HUES48 (cell line): ENCODE data around the gene NR2F6.

Experiments
- H3K27ac ChIP-seq: one replicate; pipeline ENCODE4 v1.7.0; 2013; ENCODE audit warnings: low read depth, low read length, inconsistent platforms
- H3K27me3 ChIP-seq: 2 replicates; pipeline ENCODE4 v1.6.1; 2013; ENCODE audit warnings: mild to moderate bottlenecking, low read length; ENCODE audit not compliant: control insufficient read depth, insufficient read depth
- H3K36me3 ChIP-seq: 2 replicates; pipeline ENCODE4 v1.6.1; 2013; ENCODE audit warnings: low read length; ENCODE audit not compliant: control insufficient read depth, insufficient read depth
- H3K4me1 ChIP-seq: 2 replicates; pipeline ENCODE4 v1.6.1; 2013; ENCODE audit warnings: mild to moderate bottlenecking, low read length; ENCODE audit not compliant: control insufficient read depth, insufficient read depth
- H3K4me3 ChIP-seq: 2 replicates; pipeline ENCODE4 v1.5.1; 2013; ENCODE audit warnings: mild to moderate bottlenecking, low read depth, low read length
- H3K9ac ChIP-seq: 2 replicates; pipeline ENCODE4 v1.6.1; 2013; ENCODE audit warnings: mild to moderate bottlenecking, low read depth, low read length, moderate library complexity
- H3K9me3 ChIP-seq: 2 replicates; pipeline ENCODE4 v1.6.1; 2013; ENCODE audit warnings: low read length; ENCODE audit not compliant: control insufficient read depth, insufficient read depth

NR2F6 gene

DNA sequence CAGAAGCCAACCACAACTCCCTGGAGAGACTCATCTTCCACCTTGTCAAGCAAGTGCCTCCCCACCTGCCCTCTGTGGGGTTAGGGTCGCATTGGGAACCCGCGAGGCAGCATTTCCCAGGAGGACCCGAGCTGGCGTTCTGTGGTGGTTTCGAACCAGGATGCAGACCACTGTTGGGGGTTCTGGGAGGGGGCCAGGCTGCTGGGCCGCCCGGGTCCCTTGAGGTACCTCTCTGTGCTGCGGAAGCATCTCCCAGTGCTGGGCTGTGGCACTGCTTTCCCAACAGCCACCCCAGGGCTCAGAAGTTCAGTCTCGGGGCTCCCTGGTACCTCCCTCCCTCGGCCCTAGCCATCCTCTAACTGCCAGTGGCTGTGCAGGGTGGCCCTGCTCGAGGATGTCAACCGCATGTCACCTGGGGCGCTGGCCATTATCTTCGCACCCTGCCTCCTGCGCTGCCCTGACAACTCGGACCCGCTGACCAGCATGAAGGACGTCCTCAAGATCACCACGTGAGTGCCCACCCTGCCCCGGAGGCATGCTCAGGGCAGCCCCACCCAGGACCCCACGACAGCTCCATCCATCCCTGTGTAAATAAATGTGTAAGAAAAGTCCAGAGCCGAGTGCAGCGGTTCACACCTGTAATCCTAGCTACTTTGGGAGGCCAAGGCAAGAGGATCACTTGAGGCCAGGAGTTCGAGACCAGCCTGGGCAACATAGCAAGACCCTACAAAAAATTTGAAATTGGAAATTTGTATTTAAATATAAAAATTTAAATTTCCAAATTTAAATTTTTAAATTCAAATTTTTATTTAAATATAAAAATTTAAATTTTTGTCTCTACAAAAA lies 38.8 kb downstream of the NR2F6 start:
- Histone ChIP-seq H3K4me3 (no peak overlapping the region), H3K27ac (no peak overlapping the region), H3K36me3 (peaks cover 43% of the 10 kb centered on the region), H3K9ac (no peak overlapping the region), H3K9me3 (no peaks in the 10 kb centered on the region), H3K4me1 (peaks cover 7% of the 10 kb centered on the region; the same call in 1 of the 2 replicates), H3K27me3 (no peaks in the 10 kb centered on the region)

- Histone ChIP-seq H3K27me3 (no peaks in the 10 kb centered on the region), H3K4me3 (no peak overlapping the region), H3K4me1 (peaks cover 7% of the 10 kb centered on the region; the same call in 1 of the 2 replicates), H3K36me3 (peaks cover 48% of the 10 kb centered on the region), H3K27ac (no peak overlapping the region), H3K9me3 (no peaks in the 10 kb centered on the region), H3K9ac (no peak overlapping the region)
These were observed 40.2 kb downstream of the NR2F6 start for GRCh38 chr19:17205237-17206140.

DNA sequence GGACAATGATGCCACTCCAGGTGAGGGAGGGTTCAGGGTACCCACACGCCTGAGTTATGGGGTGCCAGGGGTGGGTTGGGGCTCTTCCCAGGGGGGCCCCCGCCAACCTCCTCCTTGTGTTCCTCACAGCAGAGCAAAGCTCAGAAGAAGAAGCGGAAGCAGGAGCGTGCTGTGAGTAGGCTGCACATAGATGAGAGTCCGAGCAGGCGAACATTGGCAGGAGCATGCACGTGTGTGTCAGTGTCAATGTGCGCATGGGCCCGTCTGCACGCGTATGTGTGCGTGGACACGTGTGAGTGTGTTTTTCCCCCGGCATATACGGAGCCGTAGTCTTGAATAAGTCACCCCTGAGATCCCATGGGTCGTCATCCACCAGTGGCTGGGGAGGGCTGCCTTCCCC lies 43.0 kb downstream of the NR2F6 start:
- H3K9ac ChIP-seq, result no peak overlapping the region
- no peaks in the 10 kb centered on the region for H3K9me3 ChIP-seq
- H3K27ac ChIP-seq, result no peak overlapping the region
- H3K27me3 ChIP-seq, result no peaks in the 10 kb centered on the region
- peaks cover 58% of the 10 kb centered on the region for H3K36me3 ChIP-seq
- no peaks in the 10 kb centered on the region for H3K4me1 ChIP-seq
- H3K4me3 ChIP-seq, result no peak overlapping the region

GRCh38 chr19:17202249-17202648 lies 43.5 kb downstream of the NR2F6 start:
- Histone ChIP-seq H3K9ac (no peak overlapping the region), H3K4me3 (no peak overlapping the region), H3K27ac (no peak overlapping the region), H3K9me3 (no peaks in the 10 kb centered on the region), H3K27me3 (no peaks in the 10 kb centered on the region), H3K4me1 (no peaks in the 10 kb centered on the region), H3K36me3 (peaks cover 60% of the 10 kb centered on the region)

- Histone ChIP-seq H3K9me3 (no peaks in the 10 kb centered on the region), H3K4me1 (no peaks in the 10 kb centered on the region), H3K27ac (no peak overlapping the region), H3K36me3 (peaks cover 49% of the 10 kb centered on the region), H3K4me3 (no peak overlapping the region), H3K9ac (no peak overlapping the region), H3K27me3 (no peaks in the 10 kb centered on the region)
These were observed 45.2 kb downstream of the NR2F6 start for GRCh38 chr19:17200408-17201079.

GRCh38 chr19:17197666-17198065 lies 48.1 kb downstream of the NR2F6 start:
- H3K4me3 ChIP-seq, result no peak overlapping the region
- peaks cover 59% of the 10 kb centered on the region for H3K36me3 ChIP-seq
- no peaks in the 10 kb centered on the region for H3K4me1 ChIP-seq
- H3K9me3 ChIP-seq, result no peaks in the 10 kb centered on the region
- no peak overlapping the region for H3K9ac ChIP-seq
- H3K27me3 ChIP-seq, result no peaks in the 10 kb centered on the region
- H3K27ac ChIP-seq, result no peak overlapping the region

DNA sequence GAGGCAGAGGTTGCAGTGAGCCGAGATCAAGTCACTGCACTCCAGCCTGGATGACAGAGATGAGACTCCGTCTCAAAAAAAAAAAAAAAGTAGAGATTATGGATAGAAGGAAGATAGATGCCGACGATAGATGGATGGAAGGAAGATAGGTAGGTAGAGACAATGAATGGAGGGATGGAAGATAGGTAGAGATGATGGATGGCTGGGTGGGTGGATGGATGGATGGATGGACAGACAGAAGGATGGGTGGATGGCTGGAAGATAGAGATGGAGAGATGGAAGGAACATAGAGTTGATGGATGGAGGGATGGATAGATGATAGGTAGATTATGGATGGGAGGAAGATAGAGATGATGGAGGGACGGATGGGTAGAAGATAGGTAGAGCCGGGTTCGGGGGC lies 49.1 kb downstream of the NR2F6 start:
- no peaks in the 10 kb centered on the region for H3K27me3 ChIP-seq
- H3K27ac ChIP-seq, result no peak overlapping the region
- H3K4me3 ChIP-seq, result no peak overlapping the region
- H3K9me3 ChIP-seq, result no peaks in the 10 kb centered on the region
- peaks cover 55% of the 10 kb centered on the region for H3K36me3 ChIP-seq
- H3K9ac ChIP-seq, result no peak overlapping the region
- no peaks in the 10 kb centered on the region for H3K4me1 ChIP-seq

GRCh38 chr19:17195106-17195505 lies 50.6 kb downstream of the NR2F6 start:
- Histone ChIP-seq H3K27me3 (no peaks in the 10 kb centered on the region), H3K27ac (no peak overlapping the region), H3K4me1 (no peaks in the 10 kb centered on the region), H3K9me3 (no peaks in the 10 kb centered on the region), H3K9ac (no peak overlapping the region), H3K36me3 (peaks cover 51% of the 10 kb centered on the region), H3K4me3 (no peak overlapping the region)

- Histone ChIP-seq H3K9me3 (no peaks in the 10 kb centered on the region), H3K27me3 (no peaks in the 10 kb centered on the region), H3K9ac (no peak overlapping the region), H3K4me1 (no peaks in the 10 kb centered on the region), H3K4me3 (no peak overlapping the region), H3K27ac (no peak overlapping the region), H3K36me3 (peaks cover 49% of the 10 kb centered on the region)
These were observed 51.1 kb downstream of the NR2F6 start for GRCh38 chr19:17194608-17195007.

DNA sequence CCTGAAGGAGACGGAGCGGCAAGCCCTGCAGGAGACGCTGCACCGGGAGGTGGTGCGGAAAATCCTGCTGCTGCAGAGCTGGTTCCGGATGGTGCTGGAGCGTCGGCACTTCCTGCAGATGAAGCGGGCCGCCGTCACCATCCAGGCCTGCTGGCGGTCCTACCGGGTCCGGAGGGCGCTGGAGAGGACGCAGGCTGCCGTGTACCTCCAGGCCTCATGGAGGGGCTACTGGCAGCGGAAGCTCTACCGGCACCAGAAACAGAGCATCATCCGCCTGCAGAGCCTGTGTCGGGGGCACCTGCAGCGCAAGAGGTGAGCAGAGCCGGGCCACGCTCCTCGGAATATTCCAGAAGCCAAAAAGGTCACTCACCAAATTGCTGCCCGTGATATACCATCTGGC lies 53.0 kb downstream of the NR2F6 start:
- H3K4me1 ChIP-seq, result no peaks in the 10 kb centered on the region
- H3K9ac ChIP-seq, result no peak overlapping the region
- no peaks in the 10 kb centered on the region for H3K27me3 ChIP-seq
- no peak overlapping the region for H3K4me3 ChIP-seq
- H3K36me3 ChIP-seq, result peaks cover 57% of the 10 kb centered on the region
- H3K9me3 ChIP-seq, result no peaks in the 10 kb centered on the region
- H3K27ac ChIP-seq, result no peak overlapping the region
